ENCODE measurements around the gene ARMC7.
"Not testable (repeated sequence)": the region's sequence is repeated elsewhere in the genome, so short reads cannot be mapped to it uniquely, and the experiment has no call there.

Gene ARMC7

DNA sequence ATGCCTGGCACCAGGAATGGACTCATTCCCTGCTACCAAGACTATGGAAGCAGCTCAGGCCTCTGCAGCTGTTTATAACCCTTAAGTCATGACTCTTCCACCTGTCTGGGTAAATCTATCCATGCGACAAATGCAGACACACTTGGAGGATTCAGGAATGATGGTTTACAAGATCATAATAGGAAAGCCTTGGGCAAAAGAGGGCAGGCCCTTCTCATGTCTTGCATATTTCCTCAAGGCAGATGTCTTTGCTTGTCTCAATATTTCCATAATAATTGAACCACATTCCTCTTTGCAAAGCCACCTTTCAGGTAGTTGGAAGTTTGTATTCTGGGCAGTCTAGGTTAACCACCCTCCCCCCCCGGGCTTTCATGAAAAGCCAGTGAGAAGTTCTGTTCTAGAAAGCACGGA lies 45.4 kb downstream of the ARMC7 start:
- no peak for DNase-seq

DNA sequence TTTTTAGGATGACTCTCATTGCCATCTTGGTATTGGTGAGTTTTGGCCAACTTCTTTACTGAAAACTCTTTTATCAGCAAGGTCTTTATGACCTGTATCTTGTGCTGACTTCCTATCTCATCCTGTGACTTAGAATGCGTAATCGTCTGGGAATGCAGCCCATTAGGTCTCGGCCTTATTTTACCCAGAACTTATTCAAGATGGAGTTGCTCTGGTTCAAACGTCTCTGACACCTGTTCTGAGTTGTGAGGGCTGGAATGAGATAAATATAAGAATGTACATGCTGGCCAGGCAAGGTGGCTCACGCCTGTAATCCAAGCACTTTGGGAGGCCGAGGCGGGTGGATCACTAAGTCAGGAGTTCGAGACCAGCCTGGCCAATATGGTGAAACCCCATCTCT lies 48.7 kb downstream of the ARMC7 start:
- not testable (repeated sequence) for DNase-seq

DNA sequence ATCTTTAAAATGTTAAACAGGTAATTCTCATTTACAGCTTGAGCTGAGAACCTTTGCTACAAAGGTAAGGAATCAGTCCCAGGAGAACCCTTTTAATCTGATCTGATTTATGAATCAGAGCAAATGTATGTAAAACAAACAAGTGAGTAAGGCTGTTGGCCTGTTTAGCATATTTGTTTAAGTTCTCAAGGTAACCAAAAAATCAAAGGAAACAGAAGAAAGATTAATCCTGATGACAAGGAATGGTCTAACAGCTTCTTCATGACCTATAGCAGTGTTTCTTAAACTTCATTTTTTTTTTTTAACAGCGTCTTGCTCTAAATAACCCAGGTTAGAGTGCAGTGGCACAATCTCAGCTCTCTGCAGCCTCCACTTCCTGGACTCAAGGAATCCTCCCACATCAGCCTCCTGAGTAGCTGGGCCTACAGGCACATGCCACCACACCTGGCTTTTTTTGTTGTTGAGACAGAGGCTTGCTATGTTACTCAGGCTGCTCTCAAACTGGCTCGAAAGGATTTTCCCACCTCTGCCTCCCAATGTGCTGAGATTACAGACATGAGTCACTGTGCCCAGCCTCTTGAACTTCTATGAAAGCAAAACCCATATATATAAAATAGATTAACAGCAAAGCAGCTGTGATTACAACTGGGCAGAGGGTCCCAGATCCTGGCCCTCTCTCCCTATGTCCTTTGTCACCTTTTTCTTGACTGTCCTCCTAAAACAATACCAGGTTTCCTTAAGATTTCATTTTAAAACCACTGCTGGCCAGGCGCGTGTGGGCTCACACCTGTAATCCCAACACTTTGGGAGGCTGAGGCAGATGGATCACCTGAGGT lies 49.6 kb downstream of the ARMC7 start:
- DNase-seq: no peak

DNA sequence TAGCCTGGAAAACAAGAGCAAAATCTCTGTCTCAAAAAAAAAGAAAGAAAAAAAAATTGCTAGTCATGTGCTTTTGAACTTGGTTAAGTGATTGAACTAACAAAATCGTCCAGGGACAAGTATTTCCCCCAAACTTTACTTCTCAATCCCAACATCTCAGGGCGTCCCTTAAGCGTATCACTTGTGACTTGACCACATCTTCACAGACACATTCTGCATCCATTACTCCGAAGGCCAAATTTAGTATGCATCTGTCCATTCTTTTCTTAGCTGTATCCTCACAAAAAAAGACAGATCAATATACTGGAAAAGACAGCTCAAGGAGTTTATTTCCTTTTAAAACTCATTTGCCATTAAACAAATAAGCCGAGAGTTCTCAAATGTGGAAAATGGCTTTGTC lies 50.4 kb downstream of the ARMC7 start:
- no peak for DNase-seq

DNA sequence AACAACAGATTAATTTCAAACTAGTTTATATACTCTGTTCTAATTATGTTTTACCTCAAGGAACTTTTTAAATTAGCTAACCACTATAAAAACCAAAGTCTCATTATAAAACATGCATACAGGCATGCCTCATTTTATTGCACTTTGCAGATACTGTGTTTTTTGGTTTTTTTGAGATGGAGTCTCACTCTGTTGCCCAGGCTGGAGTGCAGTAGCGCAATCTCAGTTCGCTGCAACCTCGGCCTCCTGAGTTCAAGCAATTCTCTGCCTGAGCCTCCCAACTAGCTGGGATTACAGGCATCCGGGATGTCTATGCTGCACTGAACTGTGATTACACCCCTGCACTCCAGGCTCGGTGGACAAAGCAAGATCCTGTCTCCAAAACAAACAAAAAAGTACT lies 53.3 kb downstream of the ARMC7 start:
- no peak for DNase-seq

DNA sequence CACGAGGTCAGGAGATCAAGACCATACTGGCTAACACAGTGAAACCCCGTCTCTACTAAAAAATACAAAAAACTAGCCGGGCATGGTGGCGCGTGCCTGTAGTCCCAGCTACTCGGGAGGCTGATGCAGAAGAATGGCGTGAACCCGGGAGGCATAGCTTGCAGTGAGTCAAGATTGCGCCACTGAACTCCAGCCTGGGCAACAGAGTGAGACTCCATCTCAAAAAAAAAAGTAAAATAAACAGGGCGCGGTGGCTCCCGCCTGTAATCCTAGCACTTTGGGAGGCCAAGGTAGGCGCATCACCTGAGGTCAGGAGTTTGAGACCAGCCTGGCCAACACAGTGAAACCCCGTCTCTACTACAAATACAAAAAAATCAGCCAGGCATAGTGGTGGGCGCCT lies 54.8 kb downstream of the ARMC7 start:
- not testable (repeated sequence) for DNase-seq

DNA sequence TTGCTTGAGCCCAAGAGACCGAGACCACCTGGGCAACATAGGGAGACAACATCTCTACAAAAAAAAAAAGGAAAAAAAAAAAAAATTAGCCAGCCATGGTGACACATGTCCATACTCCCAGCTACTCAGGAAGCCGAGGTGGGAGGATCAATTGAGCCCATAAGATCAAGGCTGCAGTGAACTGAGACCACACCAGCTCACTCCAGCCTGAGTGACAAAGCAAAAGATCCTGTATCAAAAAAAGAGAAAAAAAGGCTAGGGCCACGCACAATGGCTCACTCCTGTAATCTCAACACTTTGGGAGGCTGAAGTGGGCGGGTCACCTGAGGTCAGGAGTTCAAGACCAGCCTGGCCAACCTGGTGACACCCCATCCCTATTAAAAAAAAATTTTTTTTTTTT lies 59.2 kb downstream of the ARMC7 start:
- DNase-seq: no peak

DNA sequence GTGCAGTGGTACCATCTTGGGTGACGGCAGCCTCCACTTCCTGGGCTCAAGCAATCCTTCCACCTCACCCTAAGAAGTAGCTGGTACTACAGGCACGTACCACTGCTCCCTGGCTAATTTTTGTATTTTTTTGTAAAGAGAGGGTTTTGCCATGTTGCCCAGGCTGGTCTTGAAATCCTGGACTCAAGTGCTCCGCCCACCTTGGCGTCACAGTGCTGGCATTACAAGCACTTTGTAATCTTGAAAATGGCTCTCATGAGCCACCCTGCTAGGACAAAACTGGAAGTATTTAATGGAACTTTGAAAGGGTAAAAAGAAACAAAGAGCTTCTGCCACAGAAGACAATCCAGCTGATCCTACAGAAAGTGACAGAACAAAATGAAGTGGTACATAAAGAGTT lies 63.8 kb downstream of the ARMC7 start:
- DNase-seq: no peak

DNA sequence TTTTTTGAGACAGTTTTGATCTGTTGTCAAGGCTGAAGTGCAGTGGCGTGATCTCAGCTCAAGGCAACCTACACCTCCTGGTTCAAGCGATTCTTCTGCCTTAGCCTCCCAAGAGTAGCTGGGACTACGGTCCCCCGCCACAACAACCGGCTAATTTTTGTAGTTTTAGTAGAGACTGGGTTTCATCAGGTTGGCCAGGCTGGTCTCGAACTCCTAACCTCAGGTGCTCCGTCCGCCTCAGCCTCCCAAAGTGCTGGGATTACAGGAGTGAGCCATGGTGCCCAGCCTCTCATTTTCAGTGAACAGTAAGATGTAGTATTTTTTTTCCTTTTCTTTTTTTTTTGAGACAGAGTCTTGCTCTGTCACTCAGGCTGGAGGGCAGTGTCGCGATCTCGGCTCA lies 65.2 kb downstream of the ARMC7 start:
- no peak for DNase-seq

DNA sequence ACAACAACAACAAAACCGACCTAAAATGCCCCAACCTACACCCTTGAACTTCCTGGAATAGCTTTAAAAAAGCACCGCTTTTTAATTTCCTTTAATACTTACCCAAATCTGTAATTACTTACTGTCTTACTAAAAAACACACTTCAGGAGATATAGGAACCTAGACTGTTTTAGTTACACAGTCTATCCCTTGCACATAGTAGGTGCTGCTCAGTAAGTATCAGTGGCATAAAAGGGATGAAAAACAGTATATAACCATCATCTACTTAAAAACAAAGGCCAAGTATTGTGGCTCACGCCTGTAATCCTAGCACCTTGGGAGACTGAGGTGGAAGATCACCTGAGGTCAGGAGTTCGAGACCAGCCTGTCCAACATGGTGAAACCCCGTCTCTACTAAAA lies 66.9 kb downstream of the ARMC7 start:
- no peak for DNase-seq

DNA sequence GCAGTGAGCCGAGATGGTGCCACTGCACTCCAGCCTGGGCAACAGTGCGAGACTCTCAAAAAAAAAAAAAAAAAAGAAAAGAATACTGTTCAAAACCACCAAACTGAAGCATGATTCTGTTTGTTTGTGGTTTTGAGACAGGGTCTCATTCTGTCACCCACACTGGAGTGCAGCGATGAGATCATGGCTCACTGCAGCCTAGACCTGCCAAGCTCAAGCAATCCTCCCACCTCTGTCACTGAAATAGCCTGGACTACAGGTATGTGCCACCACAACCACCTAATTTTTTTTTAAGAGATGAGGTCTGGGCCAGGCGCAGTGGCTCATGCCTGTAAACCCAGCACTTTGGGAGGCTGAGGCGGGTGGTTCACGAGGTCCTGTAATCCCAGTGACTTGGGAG lies 68.7 kb downstream of the ARMC7 start:
- no peak for DNase-seq

Data from COR-L47 (cell line).